Stimulated activated CD8-positive, alpha-beta memory T cell treated with anti-CD3 and anti-CD28 coated beads, Interleukin-7, amount 100 ng/mL, for 1 hour (primary cell): ENCODE results near the gene FZD1.

Source experiments
- DNase-seq, 2 donors: peaks; one replicate each; pipeline ENCODE4 v3.0.0-alpha.2; 2020; ENCODE audit warnings: low read depth in 2 of 2

Gene FZD1

GRCh38 chr7:91264046-91264923 lies at the start of gene FZD1:
Gene FZD1 (plus strand): TSS chr7:91264433. CDS start chr7:91264881, 448 bp downstream.
- DNase-seq = no peak

GRCh38 chr7:91226411-91226810 lies 37.8 kb upstream of the FZD1 start:
- DNase-seq = no peak

- DNase-seq = no peak
Measured at GRCh38 chr7:91228327-91228726, 35.9 kb upstream of the FZD1 start.

- no peak for DNase-seq
Measured at GRCh38 chr7:91228927-91229558, 35.2 kb upstream of the FZD1 start.

- no peak for DNase-seq
Measured at GRCh38 chr7:91230100-91230499, 34.1 kb upstream of the FZD1 start.

- DNase-seq = no peak
Measured at GRCh38 chr7:91230503-91230902, 33.7 kb upstream of the FZD1 start.

GRCh38 chr7:91233212-91233611 lies 31.0 kb upstream of the FZD1 start:
- DNase-seq = no peak

- no peak for DNase-seq
Measured at GRCh38 chr7:91235211-91235832, 28.9 kb upstream of the FZD1 start.

- DNase-seq = no peak
Measured at GRCh38 chr7:91239171-91239604, 25.0 kb upstream of the FZD1 start.

GRCh38 chr7:91239772-91240171 lies 24.5 kb upstream of the FZD1 start:
- no peak for DNase-seq

GRCh38 chr7:91240376-91240941 lies 23.8 kb upstream of the FZD1 start:
- DNase-seq = no peak

GRCh38 chr7:91242097-91242844 lies 22.0 kb upstream of the FZD1 start:
- no peak for DNase-seq

- DNase-seq = no peak
Measured at GRCh38 chr7:91243591-91244301, 20.5 kb upstream of the FZD1 start.

GRCh38 chr7:91247500-91247899 lies 16.7 kb upstream of the FZD1 start:
- DNase-seq = no peak

GRCh38 chr7:91248996-91249395 lies 15.2 kb upstream of the FZD1 start:
- no peak for DNase-seq

- DNase-seq = no peak
Measured at GRCh38 chr7:91249506-91250233, 14.6 kb upstream of the FZD1 start.

GRCh38 chr7:91250706-91251105 lies 13.5 kb upstream of the FZD1 start:
- no peak for DNase-seq

GRCh38 chr7:91251877-91252276 lies 12.4 kb upstream of the FZD1 start:
- DNase-seq = no peak

- no peak for DNase-seq
Measured at GRCh38 chr7:91263384-91264045, 718 bp upstream of the FZD1 start.
